Embryonic facial prominence (tissue), 1 donor: Measurements from ENCODE around the gene ROCK1.
"Not testable (repeated sequence)": the region's sequence is repeated elsewhere in the genome, so short reads cannot be mapped to it uniquely, and the experiment has no call there.

Experiments used
- DNase-seq: peaks from one replicate; pipeline ENCODE4 v3.0.0-alpha.2; 2016; ENCODE audit errors: extremely low spot score

The ROCK1 gene

GRCh38 chr18:21052385-21052784, 59.2 kb downstream of the ROCK1 start:
- no peak for DNase-seq

DNA sequence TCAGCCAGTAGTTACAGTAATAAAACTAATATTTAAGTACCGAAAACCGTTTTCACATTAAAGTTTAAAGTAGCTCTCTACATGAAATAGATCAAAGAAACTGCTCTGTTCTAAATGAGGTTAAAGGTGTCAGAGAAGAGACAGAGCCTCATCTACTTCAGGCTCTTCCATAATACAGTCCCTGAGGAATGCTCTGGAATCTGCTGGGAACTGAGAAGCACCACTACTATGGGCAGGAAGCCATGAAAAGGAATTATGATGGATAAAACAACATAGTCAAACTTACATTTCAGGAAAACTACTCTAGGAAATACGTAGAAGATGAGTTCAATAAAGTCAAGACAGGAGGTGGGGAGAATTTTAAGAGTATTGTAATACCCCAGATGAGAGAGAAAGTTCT, 60.0 kb downstream of the ROCK1 start:
- DNase-seq, result no peak

- no peak for DNase-seq
Observed at GRCh38 chr18:21049306-21049705, 62.3 kb downstream of the ROCK1 start.

DNA sequence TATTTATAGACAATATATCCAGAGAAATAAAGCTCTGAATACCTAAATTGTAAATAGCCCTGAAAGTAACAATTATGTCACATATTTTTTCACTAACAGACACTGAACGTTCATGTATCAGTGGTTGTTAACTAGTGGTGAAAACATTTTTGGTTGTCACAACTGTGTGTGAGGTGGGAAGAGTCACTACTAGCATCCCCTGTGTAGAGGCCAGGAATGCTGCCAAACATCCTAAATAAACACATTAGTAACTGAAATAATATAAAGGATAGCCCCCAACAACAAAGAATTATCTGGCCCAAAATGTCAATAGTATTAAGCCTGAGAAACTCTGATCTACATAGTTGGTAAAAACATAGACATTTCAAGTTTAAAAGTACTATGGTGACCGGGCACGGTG, 64.5 kb downstream of the ROCK1 start:
- no peak for DNase-seq

DNA sequence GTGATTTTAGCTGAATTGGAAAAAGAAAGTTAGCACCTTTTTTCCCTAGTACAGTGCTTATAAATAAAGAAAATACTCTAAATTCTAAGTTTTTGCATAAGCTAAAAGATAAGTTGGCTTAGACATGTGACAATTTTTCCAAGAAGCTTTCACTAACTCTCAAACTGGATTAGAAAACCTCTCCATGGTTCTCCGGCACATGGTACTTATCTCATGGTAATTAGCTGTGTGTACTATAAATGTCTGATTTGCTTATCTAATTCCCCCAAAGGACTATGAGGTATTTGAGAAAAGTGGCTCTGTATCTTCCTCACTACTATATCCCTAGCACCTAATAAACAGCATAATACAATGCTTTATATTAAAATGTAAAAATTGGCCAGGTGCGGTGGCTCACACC, 71.1 kb downstream of the ROCK1 start:
- DNase-seq, result no peak

DNA sequence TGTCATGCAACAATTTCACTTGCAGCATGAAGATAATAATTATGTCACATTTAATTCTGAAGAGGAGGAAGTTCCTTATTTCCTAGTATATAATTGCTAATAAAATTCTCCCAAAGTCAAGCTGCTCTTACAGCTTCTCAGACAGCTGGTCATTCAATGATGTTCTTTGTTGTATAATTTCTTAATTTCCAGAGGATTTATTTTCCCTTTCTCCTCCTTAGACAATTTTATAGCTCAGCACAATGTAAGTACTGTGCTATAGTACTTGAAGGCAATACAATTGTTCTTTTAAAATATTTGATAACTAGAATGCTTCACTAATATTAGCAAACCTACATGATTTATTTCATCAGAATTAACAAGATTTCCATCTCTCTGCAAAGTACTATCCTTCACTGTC, 73.4 kb downstream of the ROCK1 start:
- no peak for DNase-seq

GRCh38 chr18:21031845-21032244, 79.8 kb downstream of the ROCK1 start:
- no peak for DNase-seq

DNA sequence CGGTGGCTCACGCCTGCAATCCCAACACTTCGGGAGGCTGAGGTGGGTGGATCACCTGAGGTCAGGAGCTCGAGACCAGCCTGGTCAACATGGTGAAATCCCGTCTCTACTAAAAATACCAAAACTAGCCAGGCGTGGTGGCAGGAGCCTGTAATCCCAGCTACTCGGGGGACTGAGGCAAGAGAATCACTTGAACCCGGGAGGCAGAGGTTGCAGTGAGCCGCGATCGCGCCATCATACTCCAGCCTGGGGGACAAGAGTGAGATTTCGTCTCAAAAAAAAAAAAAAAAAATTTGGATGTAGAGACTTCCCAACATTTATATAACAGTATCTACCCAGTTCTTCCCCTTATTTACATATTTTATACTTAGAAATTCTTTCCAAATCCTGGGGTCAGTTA, 93.4 kb downstream of the ROCK1 start:
- DNase-seq, result not testable (repeated sequence)

DNA sequence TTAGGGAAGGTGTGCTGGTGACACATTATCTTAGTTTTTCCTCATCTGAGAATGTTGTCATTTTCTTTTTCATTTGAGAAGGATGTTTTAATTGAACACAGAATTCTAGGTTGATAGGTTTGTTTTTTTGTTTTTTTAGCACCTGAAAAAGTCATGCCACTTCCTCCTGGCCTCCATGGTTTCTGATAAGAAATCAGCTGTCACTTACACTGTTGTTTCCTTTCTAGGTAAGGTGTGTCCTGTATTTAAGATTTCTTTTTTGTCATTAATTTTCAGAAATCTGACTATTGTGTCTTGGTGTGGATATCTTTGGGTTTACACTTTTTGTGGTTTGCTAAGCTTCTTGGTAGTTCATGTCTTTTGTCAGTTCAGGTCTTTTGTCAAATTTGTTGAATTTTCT, 99.3 kb downstream of the ROCK1 start:
- DNase-seq, result no peak

DNA sequence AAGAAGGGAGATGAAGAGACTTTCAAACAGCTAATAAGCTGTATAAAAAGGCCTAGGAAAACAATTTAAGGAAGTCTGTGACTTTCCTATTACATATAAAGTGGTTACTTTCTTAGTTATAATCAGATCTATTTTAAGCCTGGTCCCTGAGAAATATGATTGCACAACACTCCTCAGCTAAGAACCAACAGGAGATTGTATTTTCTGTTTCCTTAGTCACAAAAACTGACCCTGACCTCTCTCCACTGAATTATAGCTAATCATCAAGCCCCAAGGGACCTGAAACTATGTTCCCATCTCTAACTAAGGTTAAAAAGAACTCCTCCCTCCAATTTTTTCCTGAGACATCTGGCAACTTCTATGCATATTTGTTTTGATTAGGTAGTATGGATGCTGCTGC, 106.9 kb downstream of the ROCK1 start:
- DNase-seq, result no peak

DNA sequence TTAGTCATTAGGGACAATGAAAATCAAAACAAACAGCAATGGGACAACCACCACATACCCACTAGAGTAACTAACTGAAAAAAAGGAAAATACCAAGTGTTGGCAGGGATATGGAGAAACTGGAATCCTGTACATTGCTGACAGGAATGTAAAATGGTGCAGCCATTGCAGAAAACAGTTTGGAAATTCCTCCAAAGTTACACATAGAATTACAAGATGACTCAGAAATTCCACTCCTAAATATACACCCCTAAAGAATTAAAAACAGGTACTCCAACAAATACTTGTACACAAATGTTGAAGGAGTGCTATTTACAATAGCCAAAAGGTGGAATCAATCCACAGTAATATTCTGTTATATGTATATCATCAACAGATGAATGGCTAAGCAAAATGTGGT, 110.9 kb downstream of the ROCK1 start:
- no peak for DNase-seq

- DNase-seq, result no peak
Observed at GRCh38 chr18:20997371-20997770, 114.2 kb downstream of the ROCK1 start.

- no peak for DNase-seq
Observed at GRCh38 chr18:20996418-20996817, 115.2 kb downstream of the ROCK1 start.

- no peak for DNase-seq
Observed at GRCh38 chr18:20988726-20989125, 122.9 kb downstream of the ROCK1 start.

DNA sequence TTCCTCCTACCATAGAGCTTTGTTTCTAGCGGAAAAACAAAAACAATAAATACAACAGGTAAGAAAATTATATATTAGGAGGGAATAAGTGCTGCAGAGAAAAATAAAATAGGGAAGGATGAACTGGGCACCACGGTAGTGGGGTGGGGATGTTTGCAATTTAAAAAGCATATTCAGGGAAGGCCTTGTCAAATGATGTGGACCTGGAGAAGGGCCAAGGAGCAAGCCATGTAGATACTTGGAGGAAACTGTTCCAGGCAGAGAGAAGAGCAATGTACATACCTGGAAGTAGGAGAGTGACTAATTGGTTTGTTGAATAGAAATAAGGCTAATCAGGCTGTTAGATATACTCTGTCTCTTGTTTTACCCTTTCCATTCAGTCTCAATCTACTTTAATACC, 136.5 kb downstream of the ROCK1 start:
- no peak for DNase-seq

- DNase-seq, result no peak
Observed at GRCh38 chr18:20971886-20972267, 139.7 kb downstream of the ROCK1 start.

DNA sequence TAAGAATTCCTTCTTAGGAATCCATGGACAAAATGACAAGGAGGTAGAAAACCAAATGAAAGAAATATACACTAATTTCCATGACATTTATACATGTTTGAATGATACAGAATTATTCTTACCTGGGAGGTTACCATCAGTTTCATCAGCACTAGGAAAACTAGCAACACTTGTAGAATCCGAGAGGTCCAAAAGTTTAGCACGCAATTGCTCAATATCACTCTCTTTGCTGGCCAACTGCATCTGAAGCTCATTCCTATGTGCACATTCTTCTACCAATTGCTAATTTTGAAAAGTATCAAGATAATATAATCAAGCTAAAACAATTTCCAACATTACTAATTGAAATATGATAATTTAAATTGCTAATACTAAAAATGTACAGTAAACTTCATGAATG, 144.8 kb downstream of the ROCK1 start:
- DNase-seq, result no peak

DNA sequence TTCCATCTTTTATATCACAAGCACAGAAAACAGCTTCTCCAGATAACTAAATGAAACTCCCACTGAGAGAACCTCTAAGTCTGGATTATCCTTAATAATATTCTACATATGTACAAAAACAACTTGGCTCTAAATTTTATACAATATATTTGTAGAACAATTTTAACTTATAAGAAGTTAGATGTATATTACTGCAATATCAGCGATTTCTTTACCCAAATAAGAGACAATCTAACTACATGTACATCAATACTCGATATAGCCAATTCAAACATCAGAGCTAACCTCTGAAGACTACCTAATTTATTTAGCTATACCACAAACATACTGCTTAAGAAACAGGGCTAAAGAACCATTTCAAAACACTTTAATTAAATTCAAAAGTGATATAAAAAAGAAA, 148.6 kb downstream of the ROCK1 start:
- DNase-seq, result no peak

DNA sequence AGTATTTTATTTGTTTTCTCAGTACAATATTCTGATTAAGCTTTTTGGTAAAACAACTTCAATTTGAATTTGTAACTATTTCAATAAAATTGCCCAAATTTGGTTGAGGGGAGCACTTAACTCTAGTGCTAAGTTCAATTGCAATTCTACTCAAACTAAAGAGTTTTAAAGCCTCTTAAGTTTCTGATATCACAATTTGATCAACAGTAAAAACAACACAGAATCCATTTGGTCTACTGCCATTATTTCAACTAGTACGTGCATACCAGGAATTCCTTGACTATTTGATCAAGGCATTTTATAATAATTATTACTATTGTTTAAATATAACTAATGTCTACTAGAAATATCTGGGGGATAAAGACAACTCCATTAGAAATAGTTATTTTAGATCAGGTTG, 150.9 kb downstream of the ROCK1 start:
- no peak for DNase-seq

GRCh38 chr18:20950827-20951226, 160.8 kb downstream of the ROCK1 start:
- not testable (repeated sequence) for DNase-seq
